Calu3 (cell line): Measurements from ENCODE around the gene ERP44. TPM values are rescaled to one million over a fixed set of nuclear protein-coding genes. Genes with fewer than 3 reads are reported as not detected.

Source experiments
- BruUV-seq: library from RNA; stranded (reverse); fragments of 400-500 nt; replicated peaks from 2 replicates; lab custom pipeline; 2021; lab: Mats Ljungman, UMichigan
- CTCF ChIA-PET: fragments of 300-600 bp; sonication (Branson Sonifier 250); formaldehyde crosslinking; loops from one replicate; lab custom pipeline; 2022; ENCODE audit warnings: antibody characterized with exemption; lab: Charles Lee
- DNase-seq: peaks from one replicate; pipeline ENCODE4 v3.0.0; 2022
- H3K27ac Mint-ChIP-seq: one replicate; pipeline ENCODE4 v1.8.0; 2022; ENCODE audit warnings: mixed read lengths; ENCODE audit not compliant: unreplicated experiment
- H3K27me3 Mint-ChIP-seq: one replicate; pipeline ENCODE4 v1.8.0; 2022; ENCODE audit warnings: mixed read lengths; ENCODE audit not compliant: unreplicated experiment
- H3K36me3 Mint-ChIP-seq: one replicate; pipeline ENCODE4 v1.8.0; 2022; ENCODE audit warnings: mild to moderate bottlenecking, moderate library complexity, mixed read lengths; ENCODE audit not compliant: insufficient read depth, unreplicated experiment
- H3K4me1 Mint-ChIP-seq: one replicate; pipeline ENCODE4 v1.8.0; 2022; ENCODE audit warnings: mild to moderate bottlenecking, low read depth, mixed read lengths; ENCODE audit not compliant: unreplicated experiment
- H3K4me3 Mint-ChIP-seq: one replicate; pipeline ENCODE4 v1.8.0; 2022; ENCODE audit warnings: mild to moderate bottlenecking, low read depth, moderate library complexity, mixed read lengths; ENCODE audit not compliant: unreplicated experiment
- H3K9me3 Mint-ChIP-seq: one replicate; pipeline ENCODE4 v1.8.0; 2022; ENCODE audit warnings: low read depth, mixed read lengths; ENCODE audit not compliant: unreplicated experiment
- CTCF ChIP-seq: fragments of 200-600 bp; IDR thresholded peaks from one replicate; pipeline ENCODE4 v1.8.0; 2022; ENCODE audit warnings: antibody characterized with exemption; ENCODE audit not compliant: unreplicated experiment
- intact Hi-C: fragments of 100-400 bp; cut with micrococcal nuclease; formaldehyde crosslinking; loops from one replicate; pipeline ENCODE4 v1.10.0; 2022; ENCODE audit not compliant: unreplicated experiment
- total RNA-seq: library from RNA; stranded (reverse); gene quantifications from 2 replicates; pipeline ENCODE4 v1.2.3, GENCODE V29; 2022

The ERP44 gene
- total RNA-seq, 1 experiment from 2014 or later = 12.3 TPM

GRCh38 chr9:100087218-100087617 is 11.6 kb downstream of the ERP44 start:
- Mint-ChIP-seq H3K9me3 (no peaks in the 10 kb centered on the region), H3K4me1 (peaks cover 22% of the 10 kb centered on the region), H3K27me3 (no peaks in the 10 kb centered on the region), H3K36me3 (no peaks in the 10 kb centered on the region), H3K4me3 (no peak overlapping the region), H3K27ac (no peak overlapping the region)
- intact Hi-C loops = no loop called here
- CTCF ChIA-PET = no interaction called here
- no peak for TF ChIP-seq CTCF
- no peak for DNase-seq
- no TSS peak for BruUV-seq

GRCh38 chr9:100086097-100086635 is 12.6 kb downstream of the ERP44 start:
- DNase-seq = no peak
- BruUV-seq = no TSS peak
- no peaks in the 10 kb centered on the region for H3K9me3 Mint-ChIP-seq
- H3K4me1 Mint-ChIP-seq = peaks cover 22% of the 10 kb centered on the region
- intact Hi-C loops = no loop called here
- H3K36me3 Mint-ChIP-seq = no peaks in the 10 kb centered on the region
- H3K27ac Mint-ChIP-seq = no peak overlapping the region
- H3K27me3 Mint-ChIP-seq = no peaks in the 10 kb centered on the region
- CTCF ChIA-PET = interaction anchor here (0.6 kb wide), 1 partner anchor 137 kb away, joined by 3 read pairs; no protein-coding TSS in a partner anchor
- no peak overlapping the region for H3K4me3 Mint-ChIP-seq
- TF ChIP-seq CTCF = no peak

GRCh38 chr9:100084734-100085133 is 14.1 kb downstream of the ERP44 start:
- Mint-ChIP-seq H3K27me3 (no peaks in the 10 kb centered on the region), H3K4me1 (peaks cover 22% of the 10 kb centered on the region), H3K36me3 (no peaks in the 10 kb centered on the region), H3K4me3 (no peak overlapping the region), H3K27ac (no peak overlapping the region), H3K9me3 (no peaks in the 10 kb centered on the region)
- intact Hi-C loops = no loop called here
- no TSS peak for BruUV-seq
- CTCF ChIA-PET = no interaction called here
- no peak for DNase-seq
- TF ChIP-seq CTCF = no peak

GRCh38 chr9:100084128-100084453 is 14.7 kb downstream of the ERP44 start:
- CTCF ChIA-PET = no interaction called here
- Mint-ChIP-seq H3K4me3 (no peak overlapping the region), H3K27me3 (no peaks in the 10 kb centered on the region), H3K36me3 (no peaks in the 10 kb centered on the region), H3K9me3 (no peaks in the 10 kb centered on the region), H3K4me1 (peaks cover 22% of the 10 kb centered on the region), H3K27ac (no peak overlapping the region)
- no TSS peak for BruUV-seq
- TF ChIP-seq CTCF = no peak
- no peak for DNase-seq
- intact Hi-C loops = no loop called here
